ENCODE measurements around the gene CDHR2. TPM values are rescaled to one million over a fixed set of nuclear protein-coding genes. Genes with fewer than 3 reads are reported as not detected.

CDHR2 gene, protein sequence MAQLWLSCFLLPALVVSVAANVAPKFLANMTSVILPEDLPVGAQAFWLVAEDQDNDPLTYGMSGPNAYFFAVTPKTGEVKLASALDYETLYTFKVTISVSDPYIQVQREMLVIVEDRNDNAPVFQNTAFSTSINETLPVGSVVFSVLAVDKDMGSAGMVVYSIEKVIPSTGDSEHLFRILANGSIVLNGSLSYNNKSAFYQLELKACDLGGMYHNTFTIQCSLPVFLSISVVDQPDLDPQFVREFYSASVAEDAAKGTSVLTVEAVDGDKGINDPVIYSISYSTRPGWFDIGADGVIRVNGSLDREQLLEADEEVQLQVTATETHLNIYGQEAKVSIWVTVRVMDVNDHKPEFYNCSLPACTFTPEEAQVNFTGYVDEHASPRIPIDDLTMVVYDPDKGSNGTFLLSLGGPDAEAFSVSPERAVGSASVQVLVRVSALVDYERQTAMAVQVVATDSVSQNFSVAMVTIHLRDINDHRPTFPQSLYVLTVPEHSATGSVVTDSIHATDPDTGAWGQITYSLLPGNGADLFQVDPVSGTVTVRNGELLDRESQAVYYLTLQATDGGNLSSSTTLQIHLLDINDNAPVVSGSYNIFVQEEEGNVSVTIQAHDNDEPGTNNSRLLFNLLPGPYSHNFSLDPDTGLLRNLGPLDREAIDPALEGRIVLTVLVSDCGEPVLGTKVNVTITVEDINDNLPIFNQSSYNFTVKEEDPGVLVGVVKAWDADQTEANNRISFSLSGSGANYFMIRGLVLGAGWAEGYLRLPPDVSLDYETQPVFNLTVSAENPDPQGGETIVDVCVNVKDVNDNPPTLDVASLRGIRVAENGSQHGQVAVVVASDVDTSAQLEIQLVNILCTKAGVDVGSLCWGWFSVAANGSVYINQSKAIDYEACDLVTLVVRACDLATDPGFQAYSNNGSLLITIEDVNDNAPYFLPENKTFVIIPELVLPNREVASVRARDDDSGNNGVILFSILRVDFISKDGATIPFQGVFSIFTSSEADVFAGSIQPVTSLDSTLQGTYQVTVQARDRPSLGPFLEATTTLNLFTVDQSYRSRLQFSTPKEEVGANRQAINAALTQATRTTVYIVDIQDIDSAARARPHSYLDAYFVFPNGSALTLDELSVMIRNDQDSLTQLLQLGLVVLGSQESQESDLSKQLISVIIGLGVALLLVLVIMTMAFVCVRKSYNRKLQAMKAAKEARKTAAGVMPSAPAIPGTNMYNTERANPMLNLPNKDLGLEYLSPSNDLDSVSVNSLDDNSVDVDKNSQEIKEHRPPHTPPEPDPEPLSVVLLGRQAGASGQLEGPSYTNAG (N-terminal part only)
- under 1 TPM in 2 of 4 donors, not detected in 2; 0.10 to 0.23 TPM for total RNA-seq

DNA sequence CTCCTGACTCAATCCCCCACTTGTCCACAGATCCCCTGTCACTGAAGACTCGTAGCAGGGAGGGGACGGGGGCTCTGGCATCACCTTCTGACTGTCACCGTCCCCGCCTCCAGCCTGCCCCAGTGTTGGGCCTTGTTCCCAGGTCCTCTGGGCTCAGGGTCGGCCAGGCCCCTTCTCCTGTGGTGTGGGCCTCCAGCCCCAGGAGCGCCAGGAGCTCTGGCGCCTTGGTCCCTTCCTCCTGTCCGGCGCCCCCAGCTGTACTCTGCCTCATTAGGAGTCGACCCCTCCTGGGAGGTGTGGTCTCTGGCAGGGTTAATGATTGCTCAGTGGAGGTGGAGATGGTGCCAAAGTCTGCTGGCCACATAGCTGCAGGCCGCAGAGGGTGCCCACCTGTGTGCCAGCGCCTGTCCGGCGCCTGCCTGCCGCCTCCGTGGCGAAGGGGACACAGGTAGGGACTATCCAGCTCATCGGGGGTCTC, at the start of gene CDHR2:
TSS of gene CDHR2 (plus strand) at position 376 of the 478 bp plus-strand sequence. CDS start 16,011 bp downstream, outside the sequence.
- no peak for TF ChIP-seq POLR2AphosphoS5 (IDR thresholded peaks at IDR 0.05)
- TF ChIP-seq EP300 (IDR thresholded peaks at IDR 0.05): no peak
- no peak for TF ChIP-seq POLR2A (IDR thresholded peaks at IDR 0.05)
- TF ChIP-seq, protein P1, sequence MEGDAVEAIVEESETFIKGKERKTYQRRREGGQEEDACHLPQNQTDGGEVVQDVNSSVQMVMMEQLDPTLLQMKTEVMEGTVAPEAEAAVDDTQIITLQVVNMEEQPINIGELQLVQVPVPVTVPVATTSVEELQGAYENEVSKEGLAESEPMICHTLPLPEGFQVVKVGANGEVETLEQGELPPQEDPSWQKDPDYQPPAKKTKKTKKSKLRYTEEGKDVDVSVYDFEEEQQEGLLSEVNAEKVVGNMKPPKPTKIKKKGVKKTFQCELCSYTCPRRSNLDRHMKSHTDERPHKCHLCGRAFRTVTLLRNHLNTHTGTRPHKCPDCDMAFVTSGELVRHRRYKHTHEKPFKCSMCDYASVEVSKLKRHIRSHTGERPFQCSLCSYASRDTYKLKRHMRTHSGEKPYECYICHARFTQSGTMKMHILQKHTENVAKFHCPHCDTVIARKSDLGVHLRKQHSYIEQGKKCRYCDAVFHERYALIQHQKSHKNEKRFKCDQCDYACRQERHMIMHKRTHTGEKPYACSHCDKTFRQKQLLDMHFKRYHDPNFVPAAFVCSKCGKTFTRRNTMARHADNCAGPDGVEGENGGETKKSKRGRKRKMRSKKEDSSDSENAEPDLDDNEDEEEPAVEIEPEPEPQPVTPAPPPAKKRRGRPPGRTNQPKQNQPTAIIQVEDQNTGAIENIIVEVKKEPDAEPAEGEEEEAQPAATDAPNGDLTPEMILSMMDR (IDR thresholded peaks at IDR 0.05): no peak
- H3K36me3 ChIP-seq: no peaks in the 10 kb centered on the region
- no peak for DNase-seq (ENCODE audit: low spot score in 2 of 2)
- 78% methylated on average over 17 of the region's 18 CpGs for WGBS
- H3K4me1 ChIP-seq: peaks cover 2% of the 10 kb centered on the region
- no peaks in the 10 kb centered on the region for H3K9me3 ChIP-seq
- peaks cover 15% of the 10 kb centered on the region for H3K27me3 ChIP-seq
- H3K27ac ChIP-seq: no peak within 1 kb of the TSS
- H3K4me3 ChIP-seq: no peak within 1 kb of the TSS

DNA sequence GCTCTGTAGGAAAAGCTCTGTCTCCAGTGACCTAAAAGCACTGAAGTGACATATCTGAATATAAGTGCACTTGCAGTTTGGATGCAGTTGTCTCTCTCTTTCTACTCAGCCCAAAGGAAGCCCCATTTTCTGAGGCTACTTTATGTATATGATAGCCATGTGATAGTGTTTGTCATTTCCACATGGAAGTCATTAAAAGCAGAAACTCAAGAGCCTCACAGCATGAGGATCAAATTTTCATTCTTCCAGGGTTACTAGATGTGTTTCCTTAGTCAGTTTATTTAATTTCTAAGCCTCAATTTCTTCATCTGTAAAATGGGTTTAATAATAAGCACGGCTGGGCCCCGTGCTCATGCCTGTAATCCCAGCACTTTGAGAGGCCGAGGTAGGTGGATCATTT, 48.6 kb upstream of the CDHR2 start:
- no peak overlapping the region for H3K4me3 ChIP-seq
- H3K36me3 ChIP-seq: peaks cover 98% of the 10 kb centered on the region
- WGBS: 96% methylated on average over 3 of the region's 3 CpGs
- no peaks in the 10 kb centered on the region for H3K4me1 ChIP-seq
- no peak for DNase-seq (ENCODE audit: low spot score in 2 of 2)
- TF ChIP-seq, protein P1 (IDR thresholded peaks at IDR 0.05): no peak
- TF ChIP-seq POLR2AphosphoS5 (IDR thresholded peaks at IDR 0.05): no peak
- no peaks in the 10 kb centered on the region for H3K9me3 ChIP-seq
- no peaks in the 10 kb centered on the region for H3K27me3 ChIP-seq
- H3K27ac ChIP-seq: no peak overlapping the region

DNA sequence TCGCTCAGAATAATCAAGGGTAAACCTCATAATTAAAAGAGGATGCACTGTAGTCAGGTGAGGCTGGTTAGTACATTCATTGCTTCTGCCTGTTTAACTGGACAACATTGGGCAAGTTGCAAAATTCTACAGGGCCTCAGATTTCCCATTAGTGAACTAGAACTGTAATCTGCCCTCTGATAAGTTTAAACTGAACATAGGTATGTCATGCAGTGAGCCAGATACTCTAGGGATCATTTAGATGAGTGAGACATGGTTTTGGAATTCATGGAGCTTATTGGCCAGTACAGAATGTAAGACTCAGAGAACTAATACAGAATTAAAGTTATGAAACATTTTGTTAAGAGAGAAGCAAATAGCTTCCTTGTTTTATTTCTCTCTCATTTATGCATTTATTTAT, 47.8 kb upstream of the CDHR2 start:
- no peak overlapping the region for H3K27ac ChIP-seq
- 96% methylated on average over 1 of the region's 1 CpG for WGBS
- H3K4me3 ChIP-seq: no peak overlapping the region
- H3K36me3 ChIP-seq: peaks cover 93% of the 10 kb centered on the region
- TF ChIP-seq POLR2A (IDR thresholded peaks at IDR 0.05): no peak
- TF ChIP-seq EP300 (IDR thresholded peaks at IDR 0.05): no peak
- TF ChIP-seq, protein P1 (IDR thresholded peaks at IDR 0.05): no peak
- TF ChIP-seq POLR2AphosphoS5 (IDR thresholded peaks at IDR 0.05): no peak
- no peaks in the 10 kb centered on the region for H3K9me3 ChIP-seq
- DNase-seq (ENCODE audit: low spot score in 2 of 2): no peak
- no peaks in the 10 kb centered on the region for H3K4me1 ChIP-seq
- no peaks in the 10 kb centered on the region for H3K27me3 ChIP-seq

DNA sequence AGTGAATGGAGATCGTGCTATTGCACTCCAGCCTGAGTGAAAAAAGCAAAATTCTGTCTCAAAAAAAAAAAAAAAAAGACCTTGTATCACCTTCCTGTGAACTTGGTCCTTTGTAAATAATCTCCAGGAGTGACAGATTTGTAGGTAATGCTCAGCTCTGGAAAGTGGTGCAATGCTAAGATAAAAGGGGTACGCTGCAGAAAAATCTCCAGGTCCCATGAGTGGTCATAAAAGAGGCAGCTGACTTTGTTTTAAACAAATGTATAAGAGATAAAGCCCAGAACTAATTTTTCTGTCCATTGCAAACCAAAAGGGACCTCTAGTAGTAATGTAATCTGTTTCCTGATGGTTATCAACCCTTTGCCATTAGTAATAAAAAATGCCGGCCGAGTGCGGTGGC, 45.6 kb upstream of the CDHR2 start:
- Histone ChIP-seq H3K4me1 (no peaks in the 10 kb centered on the region), H3K36me3 (peaks cover 93% of the 10 kb centered on the region), H3K27ac (no peak overlapping the region), H3K9me3 (no peaks in the 10 kb centered on the region), H3K4me3 (no peak overlapping the region), H3K27me3 (no peaks in the 10 kb centered on the region)
- no peak for DNase-seq (ENCODE audit: low spot score in 2 of 2)
- WGBS: 89% methylated on average over 5 of the region's 5 CpGs
- no peak for TF ChIP-seq POLR2A (IDR thresholded peaks at IDR 0.05)
- no peak for TF ChIP-seq POLR2AphosphoS5 (IDR thresholded peaks at IDR 0.05)
- TF ChIP-seq, protein P1 (IDR thresholded peaks at IDR 0.05): no peak
- no peak for TF ChIP-seq EP300 (IDR thresholded peaks at IDR 0.05)

All from suprapubic skin (tissue), 4 donors.